ENCODE measurements around the gene RPL38.

RPL38 gene

GRCh38 chr17:74217888-74218287, 14.4 kb downstream of the RPL38 start:
- no peak overlapping the region for H3K4me3 ChIP-seq (ENCODE audit: control insufficient read depth, low read depth, low read length)
- DNase-seq (ENCODE audit: low read depth): no peak
- no peak for TF ChIP-seq CTCF (IDR thresholded peaks at IDR 0.05; ENCODE audit: control insufficient read depth, insufficient read depth, low read depth, low read length, missing control alignments)

GRCh38 chr17:74218436-74218835, 15.0 kb downstream of the RPL38 start:
- H3K4me3 ChIP-seq (ENCODE audit: control insufficient read depth, low read depth, low read length): no peak overlapping the region
- DNase-seq (ENCODE audit: low read depth): no peak
- no peak for TF ChIP-seq CTCF (IDR thresholded peaks at IDR 0.05; ENCODE audit: control insufficient read depth, insufficient read depth, low read depth, low read length, missing control alignments)

GRCh38 chr17:74219576-74220133, 16.2 kb downstream of the RPL38 start:
- TF ChIP-seq CTCF (IDR thresholded peaks at IDR 0.05; ENCODE audit: control insufficient read depth, insufficient read depth, low read depth, low read length, missing control alignments): no peak
- H3K4me3 ChIP-seq (ENCODE audit: control insufficient read depth, low read depth, low read length): no peak overlapping the region
- no peak for DNase-seq (ENCODE audit: low read depth)

GRCh38 chr17:74220219-74220618, 16.7 kb downstream of the RPL38 start:
- no peak for DNase-seq (ENCODE audit: low read depth)
- H3K4me3 ChIP-seq (ENCODE audit: control insufficient read depth, low read depth, low read length): no peak overlapping the region
- no peak for TF ChIP-seq CTCF (IDR thresholded peaks at IDR 0.05; ENCODE audit: control insufficient read depth, insufficient read depth, low read depth, low read length, missing control alignments)

- no peak for DNase-seq (ENCODE audit: low read depth)
- H3K4me3 ChIP-seq (ENCODE audit: control insufficient read depth, low read depth, low read length): no peak overlapping the region
- no peak for TF ChIP-seq CTCF (IDR thresholded peaks at IDR 0.05; ENCODE audit: control insufficient read depth, insufficient read depth, low read depth, low read length, missing control alignments)
Measured at GRCh38 chr17:74220946-74221818, 17.7 kb downstream of the RPL38 start.

GRCh38 chr17:74222399-74222798, 18.9 kb downstream of the RPL38 start:
- no peak for TF ChIP-seq CTCF (IDR thresholded peaks at IDR 0.05; ENCODE audit: control insufficient read depth, insufficient read depth, low read depth, low read length, missing control alignments)
- H3K4me3 ChIP-seq (ENCODE audit: control insufficient read depth, low read depth, low read length): no peak overlapping the region
- DNase-seq (ENCODE audit: low read depth): no peak

Measured in AG09309 (cell line).